ENCODE data around the gene ANO10. TPM values are rescaled to one million over a fixed set of nuclear protein-coding genes. Genes with fewer than 3 reads are reported as not detected.

ANO10 gene
- total RNA-seq = 40.9 and 45.8 TPM in 2 replicates
- polyA plus RNA-seq = 28.4 and 28.7 TPM in 2 replicates
- 26.1 and 27.5 TPM in 2 replicates for polyA plus RNA-seq (2011; cell fraction: cytosol; rRNA removed)
- 20.1 and 25.3 TPM in 2 replicates for polyA plus RNA-seq (2011; cell fraction: nucleus; rRNA removed)
- 34.0 and 47.7 TPM in 2 replicates for polyA plus RNA-seq (2012)
- 59.5 and 69.3 TPM in 2 replicates for polyA minus RNA-seq
- polyA minus RNA-seq (2011; cell fraction: cytosol; rRNA and poly(A)+ RNA removed) = 5.7 TPM
- 56.1 and 74.6 TPM in 2 replicates for polyA minus RNA-seq (2011; cell fraction: nucleus; rRNA and poly(A)+ RNA removed)
- Bru-seq, nascent RNA = percentile 80 among the genes with signal in this experiment
- BruChase-seq, experiment 1, labeled RNA remaining after a 6-hour chase = percentile 58 among the genes with signal in this experiment
- BruChase-seq, experiment 2, labeled RNA remaining after a 2-hour chase = percentile 65 among the genes with signal in this experiment
- long read RNA-seq, transcript ANO10-201 (13 exons, 3,212 nt) = major isoform, 48 of 91 reads
- long read RNA-seq, transcript ANO10-203 (12 exons, 2,419 nt) = minor isoform, 5 of 91 reads
- long read RNA-seq, partial matches to known transcripts = 7 of 91 reads
- long read RNA-seq, other reads (novel, unspliced or antisense) = 31 of 91 reads

- peak within 1 kb of the TSS; percentile 95 for H3K4me2 ChIP-seq (ENCODE audit: insufficient read depth, low read length)
- BruUV-seq (replicated peaks) = no TSS peak
- no peaks in the 10 kb centered on the region for H3K36me3 ChIP-seq (ENCODE audit: control insufficient read depth in 2 of 2, extremely low read depth in 1 of 2, insufficient read depth in 2 of 2, low read length in 2 of 2)
- H3K27me3 ChIP-seq (ENCODE audit: control insufficient read depth in 2 of 2, insufficient read depth in 2 of 2, low read length in 2 of 2) = no peaks in the 10 kb centered on the region
- H3K27ac ChIP-seq (ENCODE audit: insufficient read depth, low read depth, low read length) = peak within 1 kb of the TSS; percentile 63
- peaks cover 10% of the 10 kb centered on the region for H3K4me1 ChIP-seq (ENCODE audit: control insufficient read depth, extremely low read depth, insufficient read depth, low read length)
- H3K9me3 ChIP-seq (replicated peaks; ENCODE audit: control insufficient read depth, insufficient read depth, low read length) = no peaks in the 10 kb centered on the region
- CTCF ChIA-PET = interaction anchor here (0.6 to 2.8 kb wide), 6 partner anchors 10 to 234 kb away, joined by 3 to 12 read pairs (median 4); no protein-coding TSS in a partner anchor
- FAIRE-seq (peak; percentile 99), DNase-seq (ENCODE audit: low read depth, low spot score) (peak; percentile 99)
- no peaks in the 10 kb centered on the region for H3K9me1 ChIP-seq (replicated peaks; ENCODE audit: control insufficient read depth, extremely low read depth, insufficient read depth, low read length)
- intact Hi-C loops (cut with micrococcal nuclease) (loop anchor here (1.0 to 10.0 kb wide), 7 partner anchors 10 to 437 kb away; partner anchors contain the start of genes ABHD5 and SNRK), dilution Hi-C loops (cut with MboI; ENCODE audit: extremely low pct_ligation_motif_present, low sequenced_read_pairs) (no loop called here)
- no peaks in the 10 kb centered on the region for H4K20me1 ChIP-seq (replicated peaks; ENCODE audit: control insufficient read depth, extremely low read depth, insufficient read depth, low read length)
- POLR2A ChIA-PET = interaction anchor here (0.6 to 0.9 kb wide), 3 partner anchors 13 to 69 kb away, joined by 3 read pairs; partner anchors contain the start of gene ABHD5
- peak within 1 kb of the TSS; percentile 97 for H2AFZ ChIP-seq (ENCODE audit: low read depth, low read length)
- peak within 1 kb of the TSS; percentile 75 to 83 (median 81) for H3K4me3 ChIP-seq (replicated peaks in 1 of 3; ENCODE audit: insufficient read depth in 1 of 3, low read depth in 1 of 3, low read length in 3 of 3)
- H3K79me2 ChIP-seq (ENCODE audit: control insufficient read depth, insufficient read depth, low read length) = peaks cover 20% of the 10 kb centered on the region
- H3K9ac ChIP-seq (replicated peaks; ENCODE audit: extremely low read depth, insufficient read depth, low read length) = peak within 1 kb of the TSS; percentile 72
- no peak for TF ChIP-seq MAX (IDR thresholded peaks at IDR 0.05; ENCODE audit: insufficient read depth, insufficient read length)
- TF ChIP-seq POLR2AphosphoS5 (IDR thresholded peaks at IDR 0.05; ENCODE audit: insufficient read depth, low read depth, low read length) = peak; percentile 73
- peak; percentile 69 for TF ChIP-seq POLR2A (IDR thresholded peaks at IDR 0.05; ENCODE audit: low read depth, low read length)
- TF ChIP-seq MYC (IDR thresholded peaks at IDR 0.05; ENCODE audit: low read depth, low read length) = no peak
- no peak for TF ChIP-seq FOS (IDR thresholded peaks at IDR 0.05; ENCODE audit: borderline replicate concordance, insufficient read depth, low read length)
- no peak for TF ChIP-seq EZH2 (IDR thresholded peaks at IDR 0.05; ENCODE audit: borderline replicate concordance, low read depth, low read length, severe bottlenecking)
- TF ChIP-seq JUN (IDR thresholded peaks at IDR 0.05; ENCODE audit: borderline replicate concordance, insufficient read depth, insufficient read length, low read depth) = no peak
- TF ChIP-seq, protein P1, sequence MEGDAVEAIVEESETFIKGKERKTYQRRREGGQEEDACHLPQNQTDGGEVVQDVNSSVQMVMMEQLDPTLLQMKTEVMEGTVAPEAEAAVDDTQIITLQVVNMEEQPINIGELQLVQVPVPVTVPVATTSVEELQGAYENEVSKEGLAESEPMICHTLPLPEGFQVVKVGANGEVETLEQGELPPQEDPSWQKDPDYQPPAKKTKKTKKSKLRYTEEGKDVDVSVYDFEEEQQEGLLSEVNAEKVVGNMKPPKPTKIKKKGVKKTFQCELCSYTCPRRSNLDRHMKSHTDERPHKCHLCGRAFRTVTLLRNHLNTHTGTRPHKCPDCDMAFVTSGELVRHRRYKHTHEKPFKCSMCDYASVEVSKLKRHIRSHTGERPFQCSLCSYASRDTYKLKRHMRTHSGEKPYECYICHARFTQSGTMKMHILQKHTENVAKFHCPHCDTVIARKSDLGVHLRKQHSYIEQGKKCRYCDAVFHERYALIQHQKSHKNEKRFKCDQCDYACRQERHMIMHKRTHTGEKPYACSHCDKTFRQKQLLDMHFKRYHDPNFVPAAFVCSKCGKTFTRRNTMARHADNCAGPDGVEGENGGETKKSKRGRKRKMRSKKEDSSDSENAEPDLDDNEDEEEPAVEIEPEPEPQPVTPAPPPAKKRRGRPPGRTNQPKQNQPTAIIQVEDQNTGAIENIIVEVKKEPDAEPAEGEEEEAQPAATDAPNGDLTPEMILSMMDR (IDR thresholded peaks at IDR 0.05; ENCODE audit: extremely low read depth in 1 of 2, insufficient read depth in 1 of 2, low read depth in 1 of 2, low read length in 2 of 2) = no peak
- TF ChIP-seq GATA2 (IDR thresholded peaks at IDR 0.05; ENCODE audit: insufficient read depth, insufficient read length, low read depth, low read length) = no peak
Observed at GRCh38 chr3:43621656-43622432, at the start of gene ANO10. Gene ANO10, minus strand, starts transcription at chr3:43622011. Its CDS starts 16,159 bp downstream, at chr3:43605852.
